Erythroblast (primary cell): Measurements from ENCODE around the gene SSTR1.

ENCODE experiments used
- DNase-seq, 2 experiments: peaks; one replicate each; lab custom pipeline; 2025; lab: John Stamatoyannopoulos, UW
- GATA1 ChIP-seq: IDR thresholded peaks from 2 replicates; pipeline ENCODE4 v1.6.1; 2011; ENCODE audit warnings: low read depth, mild to moderate bottlenecking, control low read depth, low read length, moderate library complexity
- POLR2A ChIP-seq: IDR thresholded peaks from 2 replicates; pipeline ENCODE4 v1.6.1; 2011; ENCODE audit warnings: mild to moderate bottlenecking, low read length

Gene SSTR1

DNA sequence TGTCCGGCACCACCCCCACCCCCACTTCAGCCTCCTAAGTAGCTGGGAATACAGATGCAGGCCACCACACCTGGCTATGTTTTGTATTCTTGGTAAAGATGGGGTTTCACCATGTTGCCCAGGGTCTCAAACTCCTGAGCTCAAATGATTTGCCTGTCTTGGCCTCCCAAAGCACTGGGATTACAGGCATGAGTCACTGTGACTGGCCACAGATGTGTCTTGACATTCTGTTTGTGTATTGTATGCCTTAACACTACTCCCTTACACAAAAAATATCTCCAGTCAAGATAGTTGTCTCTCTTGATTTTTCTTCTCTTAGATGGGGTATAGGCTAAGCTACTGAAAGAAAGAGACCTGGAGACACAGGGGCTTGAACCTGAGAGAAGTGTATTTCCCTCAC is 30.6 kb downstream of the SSTR1 start:
- DNase-seq: no peak
- TF ChIP-seq POLR2A (no peak), GATA1 (no peak)

DNA sequence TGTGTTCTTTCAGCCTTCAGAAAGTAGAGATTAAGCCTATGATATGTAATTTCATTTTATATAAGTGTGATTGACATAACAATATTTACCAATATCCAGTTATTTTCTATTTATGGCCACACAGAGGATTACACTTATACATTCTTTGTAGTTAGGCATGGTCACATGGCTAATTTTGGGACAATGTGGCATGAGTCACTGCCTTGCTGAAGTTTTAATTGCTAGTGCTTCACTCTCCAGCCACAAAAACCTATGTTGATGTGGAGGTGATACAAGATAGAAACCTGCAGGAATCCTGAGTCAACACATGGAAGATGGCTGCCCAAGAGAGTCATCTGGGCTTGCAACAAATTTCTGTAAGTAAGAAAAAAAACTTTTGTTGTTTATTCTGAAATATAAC is 31.2 kb downstream of the SSTR1 start:
- no peak for DNase-seq

DNA sequence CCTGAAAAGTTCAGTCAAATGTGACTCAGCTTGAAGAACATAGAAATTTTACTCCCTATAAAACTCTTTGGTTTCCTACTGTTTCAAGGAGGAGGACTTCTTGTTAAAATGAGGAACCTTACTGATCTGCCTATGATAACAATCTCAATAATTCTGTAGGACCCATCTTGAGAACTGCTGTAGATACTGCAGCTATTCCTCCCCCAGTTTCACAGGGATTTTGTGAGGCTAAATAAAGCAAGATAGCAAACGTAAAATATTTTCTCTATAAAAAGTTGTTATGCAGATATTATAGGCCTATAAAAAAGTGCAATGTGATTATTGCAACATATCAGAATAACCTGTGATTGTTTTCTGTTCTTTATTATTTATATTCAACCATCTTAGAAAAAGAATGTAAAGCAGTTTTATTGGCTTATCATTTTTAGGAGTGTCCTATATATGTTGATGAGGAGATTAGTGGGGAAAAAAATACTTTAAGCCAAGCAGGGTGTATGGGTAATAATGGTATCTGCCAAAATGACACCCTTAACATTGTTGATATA is 36.1 kb downstream of the SSTR1 start:
- DNase-seq: no peak

More for the DNA sequence above, 31.2 kb downstream of the SSTR1 start:
- TF ChIP-seq GATA1: no peak
- no peak for TF ChIP-seq POLR2A

DNA sequence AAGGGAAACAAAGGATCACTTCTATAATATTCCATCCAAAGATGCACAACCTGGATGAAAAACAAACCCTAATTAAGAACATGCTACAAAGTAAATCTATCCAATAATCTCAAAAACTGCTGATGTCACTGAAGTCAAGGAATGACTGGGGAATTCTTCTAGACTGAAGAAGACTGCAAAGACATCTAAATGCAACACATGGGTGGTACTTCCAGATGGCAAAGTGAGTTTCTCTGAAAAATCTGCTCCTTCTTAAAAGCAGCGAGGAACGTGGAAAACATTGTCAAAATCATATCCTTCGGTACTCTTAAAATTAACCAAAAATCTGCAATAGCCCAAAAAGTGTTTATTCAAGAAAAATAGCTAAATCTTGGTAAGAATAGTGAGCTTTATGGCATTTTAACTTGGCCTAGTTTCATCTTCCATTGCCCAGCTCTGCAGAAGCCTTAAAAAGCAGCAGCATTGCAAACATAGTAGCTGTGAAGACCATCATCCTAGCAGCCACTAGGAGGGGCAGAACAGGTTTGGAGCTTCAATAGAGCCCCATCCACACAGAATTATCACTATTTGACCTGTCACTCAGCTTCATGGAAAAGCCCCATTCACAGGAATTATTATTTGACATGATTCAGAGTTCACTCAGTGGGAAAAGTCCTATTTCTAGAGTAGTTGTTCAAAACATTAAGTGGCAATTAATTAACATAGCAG is 40.8 kb downstream of the SSTR1 start:
- no peak for DNase-seq
- TF ChIP-seq POLR2A (no peak), GATA1 (no peak)

More for the DNA sequence above, 36.1 kb downstream of the SSTR1 start:
- no peak for TF ChIP-seq GATA1
- no peak for TF ChIP-seq POLR2A

DNA sequence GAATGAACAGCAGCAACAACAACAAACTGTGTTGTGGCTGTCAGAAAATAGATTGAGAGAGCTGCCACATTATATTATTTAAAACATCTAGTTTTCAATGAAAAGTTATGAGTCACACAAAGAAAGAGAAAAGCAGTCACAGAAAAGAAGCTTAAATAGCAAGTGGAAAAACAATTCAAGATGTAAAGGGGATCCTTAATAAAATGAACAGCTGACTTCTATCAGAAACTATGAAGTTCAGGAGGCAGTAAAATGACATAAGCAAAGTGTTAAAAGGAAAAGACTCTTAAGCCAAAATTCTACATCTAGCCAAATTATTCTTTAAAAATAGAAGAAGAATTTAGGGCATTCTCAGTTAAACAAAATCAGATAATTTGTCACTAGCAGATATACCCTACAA is 42.6 kb downstream of the SSTR1 start:
- TF ChIP-seq GATA1 (no peak), POLR2A (no peak)
- no peak for DNase-seq

DNA sequence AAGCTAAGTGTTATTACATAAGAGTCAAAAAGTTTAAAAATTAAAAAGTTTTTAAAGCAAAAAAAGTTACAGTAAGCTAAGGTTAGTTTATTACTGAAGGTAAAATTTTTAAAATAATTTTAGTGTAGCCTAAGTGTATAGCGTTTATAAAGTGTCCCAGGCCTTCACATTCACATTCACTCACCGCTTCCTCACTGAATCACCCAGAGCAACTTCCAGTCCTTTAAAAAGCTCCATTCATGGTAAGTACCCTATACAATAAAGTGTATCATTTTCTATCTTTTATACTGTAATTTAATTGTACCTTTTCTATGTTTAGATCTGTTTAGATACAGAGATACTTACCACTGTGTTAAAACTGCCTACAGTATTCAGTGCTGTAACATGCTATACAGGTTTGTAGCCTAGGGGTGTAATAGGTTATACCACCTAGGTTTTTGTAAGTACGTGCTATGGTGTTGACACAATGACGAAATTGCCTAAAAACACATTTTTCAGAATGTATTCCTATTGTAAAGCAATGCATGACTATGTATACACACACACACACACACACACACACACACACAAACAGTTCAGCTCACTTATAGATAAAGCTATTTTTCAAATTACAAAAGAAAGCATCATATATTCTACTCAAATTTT is 44.5 kb downstream of the SSTR1 start:
- TF ChIP-seq GATA1 (no peak), POLR2A (no peak)
- DNase-seq: no peak

DNA sequence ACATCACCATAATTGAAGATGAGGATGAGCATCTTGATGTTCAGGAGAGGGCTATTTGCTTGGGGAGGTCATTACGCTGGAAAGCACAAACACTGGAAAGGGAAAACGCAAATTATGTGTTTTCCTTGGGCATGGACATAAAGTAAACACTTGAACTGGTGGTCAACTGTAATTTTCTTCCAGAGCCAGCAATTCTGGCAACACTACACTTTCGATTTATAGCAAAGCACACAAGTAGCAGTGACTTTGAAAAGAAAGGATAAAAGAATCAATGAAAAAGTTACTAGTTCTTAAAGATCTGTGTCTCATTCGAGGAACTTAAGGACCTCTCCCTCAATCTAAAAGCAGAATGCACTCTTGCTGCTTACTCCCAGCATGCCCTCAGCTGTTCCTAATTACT is 46.0 kb downstream of the SSTR1 start:
- no peak for DNase-seq
- no peak for TF ChIP-seq GATA1
- no peak for TF ChIP-seq POLR2A

DNA sequence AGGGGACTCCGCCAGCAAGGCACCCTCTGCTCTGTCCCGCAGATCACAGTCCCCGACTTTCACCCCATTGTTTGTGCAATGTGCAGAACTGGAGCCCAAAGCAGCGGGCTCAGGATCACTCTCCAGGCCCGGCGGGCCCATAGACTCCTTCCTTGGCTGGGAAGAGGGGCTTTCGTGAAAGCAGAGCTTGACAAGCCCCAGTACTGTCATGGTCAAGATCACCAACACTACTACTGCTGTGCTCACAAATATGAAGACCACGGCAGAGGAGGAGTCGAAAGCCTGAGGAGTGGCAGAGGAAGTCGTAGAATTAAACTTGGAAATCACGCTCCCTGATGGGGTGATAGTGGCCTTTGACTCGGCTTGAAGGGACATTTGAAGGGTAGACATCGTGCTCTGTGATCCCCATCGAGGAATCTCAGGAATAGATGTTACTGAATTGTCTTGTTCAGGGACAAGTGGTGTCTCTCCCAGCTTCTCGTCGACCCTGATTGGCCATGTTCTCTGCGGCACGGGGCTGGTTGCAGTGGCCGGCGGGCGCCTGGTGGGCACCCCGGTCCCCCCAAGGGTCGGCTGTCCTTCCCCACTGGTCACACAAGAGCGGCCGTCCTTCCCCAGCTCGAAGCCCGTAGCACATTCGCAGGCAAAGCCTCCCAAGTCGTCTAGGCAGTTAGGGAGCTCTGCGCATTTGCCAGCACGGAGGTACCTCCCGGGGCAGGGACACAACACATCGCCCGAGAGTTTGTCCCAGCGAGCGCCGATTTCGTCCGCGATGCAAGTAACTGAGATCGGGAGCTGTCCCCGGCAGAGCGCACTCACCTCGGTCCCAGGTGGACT is 47.1 kb downstream of the SSTR1 start:
- DNase-seq: no peak
- TF ChIP-seq POLR2A (no peak), GATA1 (no peak)

DNA sequence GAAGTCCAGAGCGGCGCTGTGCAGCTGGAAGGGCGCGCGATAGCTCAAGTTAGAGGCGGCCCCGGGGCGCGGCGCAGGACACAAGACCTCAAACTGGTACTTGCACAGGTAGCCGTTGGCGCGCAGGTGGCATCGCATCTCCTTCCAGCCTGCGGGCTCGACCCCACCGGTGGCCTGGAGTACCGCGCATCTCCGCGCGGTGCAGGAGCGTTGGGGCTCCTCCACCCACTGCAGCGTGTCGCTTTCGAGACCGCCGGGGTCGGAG is 47.6 kb downstream of the SSTR1 start:
- DNase-seq: no peak
- TF ChIP-seq GATA1 (no peak), POLR2A (no peak)

DNA sequence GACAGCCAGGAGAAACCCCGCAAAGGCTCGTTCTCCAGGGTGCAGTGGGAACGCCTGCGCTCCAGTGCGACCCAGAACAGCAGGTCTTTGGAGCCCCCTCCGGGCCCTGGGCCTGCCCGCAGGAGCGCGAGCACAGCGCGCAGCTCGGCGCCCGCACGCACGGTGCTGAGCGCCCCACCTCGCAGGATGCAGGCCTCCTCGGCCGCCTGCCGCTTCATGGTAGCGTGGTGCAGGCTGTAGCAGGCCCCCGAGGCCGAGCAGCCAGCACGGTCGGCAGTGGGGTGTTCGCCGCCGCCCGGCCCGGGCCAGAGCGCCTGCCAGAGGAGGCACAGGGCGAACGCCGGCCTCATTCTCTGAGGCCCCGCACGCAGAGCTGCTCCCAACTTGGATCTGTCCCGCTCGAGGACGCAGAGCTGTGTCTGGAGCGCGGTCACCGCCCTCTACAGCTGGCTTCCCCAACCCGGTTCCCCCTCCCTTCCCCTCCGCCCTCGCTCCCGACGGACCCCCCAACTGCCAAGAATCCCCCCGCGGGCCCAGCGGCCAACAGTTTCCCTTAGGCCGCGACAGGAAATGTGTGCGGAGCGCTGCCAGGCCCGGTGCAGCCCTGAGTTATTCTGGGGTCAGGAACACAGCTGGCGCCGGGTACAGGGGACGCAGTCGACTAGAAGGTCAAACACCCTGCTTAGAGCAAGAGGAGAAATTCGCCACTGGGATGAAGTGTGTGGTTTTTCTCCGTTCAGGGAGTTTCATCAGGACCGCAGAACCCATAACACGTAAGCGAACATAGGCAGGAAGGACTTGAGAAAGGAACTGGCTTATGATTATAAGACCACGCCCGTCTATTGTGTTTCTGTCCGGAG is 48.2 kb downstream of the SSTR1 start, which contains the start of gene CLEC14A:
Gene CLEC14A (minus strand): TSS at position 421 of the 860 bp plus-strand sequence. CDS start 71 bp downstream, at position 350.
- TF ChIP-seq POLR2A (no peak), GATA1 (no peak)
- no peak for DNase-seq

DNA sequence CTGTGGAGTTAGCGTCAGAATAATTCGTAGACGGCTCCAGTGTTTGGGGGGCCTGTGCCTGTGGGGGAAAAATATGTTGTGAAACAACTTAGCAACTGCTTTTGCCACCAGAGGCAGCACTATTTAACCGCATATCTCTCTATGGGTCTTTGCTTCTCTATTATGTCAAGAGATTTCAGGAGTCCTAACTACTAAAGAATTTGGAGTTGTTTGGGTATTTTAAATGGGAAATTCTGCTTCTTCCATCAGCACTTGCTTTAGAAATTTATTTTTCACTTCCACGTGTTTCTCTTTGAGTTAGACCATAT is 48.8 kb downstream of the SSTR1 start:
- no peak for TF ChIP-seq POLR2A
- TF ChIP-seq GATA1: no peak
- no peak for DNase-seq

DNA sequence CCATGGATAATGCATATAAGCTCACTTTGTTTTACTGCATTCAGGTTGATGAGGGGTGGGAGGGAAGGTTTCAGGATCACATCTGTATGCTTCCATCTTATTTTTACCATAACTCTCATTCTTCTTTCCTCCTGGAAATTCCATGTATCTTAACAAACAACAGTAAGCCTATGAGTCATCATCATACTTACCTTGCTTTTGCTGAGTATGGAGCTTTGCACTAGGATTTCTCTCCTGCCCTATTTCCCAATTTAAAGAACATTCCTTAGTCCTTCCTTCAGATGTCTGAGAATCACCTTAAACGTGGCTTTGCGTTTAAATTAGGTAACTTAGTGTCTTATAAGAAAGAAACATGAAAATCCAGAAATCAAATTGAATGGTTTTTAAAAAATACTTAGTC is 49.8 kb downstream of the SSTR1 start:
- TF ChIP-seq POLR2A: no peak
- no peak for TF ChIP-seq GATA1
- no peak for DNase-seq

DNA sequence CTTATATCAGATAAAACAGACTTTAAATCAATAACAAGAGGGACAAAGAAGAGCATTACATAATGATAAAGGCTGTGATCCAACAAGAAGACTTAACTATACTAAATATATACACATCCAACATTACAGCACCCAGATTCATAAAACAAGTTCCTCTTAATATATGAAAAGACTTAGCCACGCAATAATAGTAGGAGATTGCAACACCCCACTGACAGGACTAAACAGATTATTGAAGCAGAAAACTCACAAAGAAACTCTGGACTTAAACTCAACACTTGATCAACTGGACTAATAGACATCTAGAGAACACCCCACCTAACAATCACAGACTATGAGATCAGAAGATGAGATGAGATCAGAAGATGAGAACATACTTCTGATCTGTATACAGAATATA is 53.9 kb downstream of the SSTR1 start:
- TF ChIP-seq GATA1 (no peak), POLR2A (no peak)
- DNase-seq: no peak
